Measurements from ENCODE around the gene RASA1.

RASA1 gene

GRCh38 chr5:87403899-87404298 lies 136.2 kb downstream of the RASA1 start:
- no peak for DNase-seq

- no peak for DNase-seq
These were observed 136.7 kb downstream of the RASA1 start for GRCh38 chr5:87404359-87404758.

GRCh38 chr5:87405472-87406155 lies 137.9 kb downstream of the RASA1 start:
- no peak for DNase-seq

- no peak for DNase-seq
These were observed 140.5 kb downstream of the RASA1 start for GRCh38 chr5:87408204-87408603.

- DNase-seq = no peak
These were observed 143.2 kb downstream of the RASA1 start for GRCh38 chr5:87410931-87411330.

GRCh38 chr5:87411586-87411972 lies 143.9 kb downstream of the RASA1 start:
- DNase-seq = no peak

GRCh38 chr5:87411973-87412629 lies 144.4 kb downstream of the RASA1 start:
- DNase-seq = no peak

GRCh38 chr5:87412630-87413342 lies 145.1 kb downstream of the RASA1 start, which contains the start of gene CCNH:
Gene CCNH, minus strand, starts transcription at chr5:87412930. Its CDS starts 136 bp downstream, at chr5:87412794.
- DNase-seq = peak; percentile 90

- DNase-seq = no peak
These were observed 145.6 kb downstream of the RASA1 start for GRCh38 chr5:87413343-87413645.

- no peak for DNase-seq
These were observed 150.8 kb downstream of the RASA1 start for GRCh38 chr5:87418506-87418905.

GRCh38 chr5:87421307-87421706 lies 153.6 kb downstream of the RASA1 start:
- no peak for DNase-seq

GRCh38 chr5:87423755-87424154 lies 156.1 kb downstream of the RASA1 start:
- no peak for DNase-seq

- no peak for DNase-seq
These were observed 163.3 kb downstream of the RASA1 start for GRCh38 chr5:87430863-87431457.

- DNase-seq = no peak
These were observed 164.8 kb downstream of the RASA1 start for GRCh38 chr5:87432460-87432859.

GRCh38 chr5:87433945-87434344 lies 166.3 kb downstream of the RASA1 start:
- DNase-seq = no peak

- no peak for DNase-seq
These were observed 166.8 kb downstream of the RASA1 start for GRCh38 chr5:87434461-87434860.

GRCh38 chr5:87435144-87435694 lies 167.5 kb downstream of the RASA1 start:
- DNase-seq = no peak

GRCh38 chr5:87437724-87438123 lies 170.0 kb downstream of the RASA1 start:
- DNase-seq = no peak

- DNase-seq = no peak
These were observed 170.5 kb downstream of the RASA1 start for GRCh38 chr5:87438231-87438630.
